GM18520 (cell line): ENCODE results near the gene PRR33.

Experiments used
- ATAC-seq: cut with Tn5 transposase; IDR thresholded peaks from one replicate; pipeline ENCODE4 v1.9.1; 2021; ENCODE audit not compliant: unreplicated experiment

The PRR33 gene

GRCh38 chr11:1839204-1839923 is 52.3 kb downstream of the PRR33 start:
- ATAC-seq = no peak

GRCh38 chr11:1838426-1839144 is 53.1 kb downstream of the PRR33 start, which contains the start of gene TNNI2:
Gene TNNI2 (plus strand): TSS chr11:1838981. CDS start chr11:1839697, 716 bp downstream.
- ATAC-seq = no peak
